NCI-H2107 treated with DMSO at 0.1 percent for 48 hours (cell line): ENCODE measurements around the gene ANTXR2.

ENCODE experiments used
- DNase-seq: peaks from one replicate; lab custom pipeline; 2025; ENCODE audit not compliant: unreplicated experiment; lab: John Stamatoyannopoulos, UW

Gene ANTXR2

GRCh38 chr4:79877511-79877910 lies 195.5 kb downstream of the ANTXR2 start:
- no peak for DNase-seq

GRCh38 chr4:79875344-79875899 lies 197.6 kb downstream of the ANTXR2 start:
- DNase-seq = no peak

- DNase-seq = no peak
Measured at GRCh38 chr4:79874197-79874596, 198.8 kb downstream of the ANTXR2 start.

GRCh38 chr4:79872738-79873137 lies 200.3 kb downstream of the ANTXR2 start:
- DNase-seq = no peak

GRCh38 chr4:79871961-79872360 lies 201.1 kb downstream of the ANTXR2 start:
- DNase-seq = no peak

- no peak for DNase-seq
Measured at GRCh38 chr4:79869597-79870237, 203.3 kb downstream of the ANTXR2 start.

- DNase-seq = no peak
Measured at GRCh38 chr4:79865201-79865597, 207.8 kb downstream of the ANTXR2 start.

- no peak for DNase-seq
Measured at GRCh38 chr4:79864500-79865200, 208.4 kb downstream of the ANTXR2 start.

GRCh38 chr4:79863333-79863732 lies 209.7 kb downstream of the ANTXR2 start:
- no peak for DNase-seq

GRCh38 chr4:79862821-79863220 lies 210.2 kb downstream of the ANTXR2 start:
- DNase-seq = no peak

GRCh38 chr4:79857811-79858210 lies 215.2 kb downstream of the ANTXR2 start:
- no peak for DNase-seq

- DNase-seq = no peak
Measured at GRCh38 chr4:79856196-79856595, 216.8 kb downstream of the ANTXR2 start.

GRCh38 chr4:79854856-79855502 lies 218.1 kb downstream of the ANTXR2 start:
- DNase-seq = no peak

GRCh38 chr4:79852305-79852730 lies 220.7 kb downstream of the ANTXR2 start:
- DNase-seq = no peak

- no peak for DNase-seq
Measured at GRCh38 chr4:79851625-79852304, 221.3 kb downstream of the ANTXR2 start.
